K562 (cell line): ENCODE data around the gene STON2. TPM values are rescaled to one million over a fixed set of nuclear protein-coding genes. Genes with fewer than 3 reads are reported as not detected.

Experiments
- BRD9 ChIP-seq: fragments of 450-650 bp; IDR thresholded peaks from 2 replicates; pipeline ENCODE4 v1.6.1; 2018; ENCODE audit warnings: low read depth; ENCODE audit not compliant: partially characterized antibody
- BRF1 ChIP-seq: IDR thresholded peaks from 3 replicates; pipeline ENCODE4 v1.6.1; 2011; ENCODE audit warnings: borderline replicate concordance, mild to moderate bottlenecking; ENCODE audit not compliant: insufficient read length; ENCODE audit errors: extremely low read depth
- HNRNPUL1 ChIP-seq: fragments of 200-400 bp; formaldehyde crosslinking; IDR thresholded peaks from 2 replicates; pipeline ENCODE4 v1.6.1; 2017; ENCODE audit warnings: low read length
- IRF2 ChIP-seq: sonication (generic); formaldehyde crosslinking; IDR thresholded peaks from 2 replicates; pipeline ENCODE4 v1.8.1; 2022; ENCODE audit warnings: mild to moderate bottlenecking, missing genetic modification reagents
- MAX ChIP-seq: sonication (generic); formaldehyde crosslinking; IDR thresholded peaks from 2 replicates; pipeline ENCODE4 v1.9.0; 2022; ENCODE audit warnings: mild to moderate bottlenecking, missing genetic modification reagents
- MED1 ChIP-seq: sonication (generic); formaldehyde crosslinking; IDR thresholded peaks from 2 replicates; pipeline ENCODE4 v1.8.1; 2023; ENCODE audit warnings: missing genetic modification reagents, borderline replicate concordance
- MTA3 ChIP-seq: fragments of 450-650 bp; formaldehyde crosslinking; IDR thresholded peaks from 2 replicates; pipeline ENCODE4 v1.6.1; 2017; ENCODE audit warnings: mild to moderate bottlenecking, borderline replicate concordance
- RB1 ChIP-seq: fragments of 450-650 bp; IDR thresholded peaks from 2 replicates; pipeline ENCODE4 v1.6.1; 2017; ENCODE audit warnings: low read depth, mild to moderate bottlenecking
- RBM14 ChIP-seq: fragments of 200-400 bp; formaldehyde crosslinking; IDR thresholded peaks from 2 replicates; pipeline ENCODE4 v1.6.1; 2018; ENCODE audit warnings: low read depth, mild to moderate bottlenecking, low read length, moderate library complexity, borderline replicate concordance; ENCODE audit not compliant: insufficient read depth
- RREB1 ChIP-seq: fragments of 250-450 bp; sonication (Bioruptor Pico); IDR thresholded peaks from 2 replicates; pipeline ENCODE4 v1.4.0; 2020
- SMARCA5 ChIP-seq: fragments of 450-650 bp; IDR thresholded peaks from 2 replicates; pipeline ENCODE4 v1.6.1; 2016
- TGIF2 ChIP-seq: sonication (generic); formaldehyde crosslinking; IDR thresholded peaks from 2 replicates; pipeline ENCODE4 v1.8.1; 2022; ENCODE audit warnings: mild to moderate bottlenecking, missing genetic modification reagents, moderate library complexity
- XRCC4 ChIP-seq: IDR thresholded peaks from one replicate; pipeline ENCODE4 v1.6.1; 2011; ENCODE audit not compliant: insufficient read depth, insufficient read length; ENCODE audit errors: extremely low read depth
- ZBTB33 ChIP-seq: sonication (generic); formaldehyde crosslinking; IDR thresholded peaks from 2 replicates; pipeline ENCODE4 v1.8.1; 2023; ENCODE audit warnings: mild to moderate bottlenecking, missing genetic modification reagents
- ZBTB9 ChIP-seq: fragments of 450-650 bp; formaldehyde crosslinking; IDR thresholded peaks from 2 replicates; pipeline ENCODE4 v1.4.0; 2020; ENCODE audit warnings: mild to moderate bottlenecking, moderate library complexity
- polyA plus RNA-seq, 8 experiments: library from polyadenylated mRNA; depleted of rRNA in 4 of 8; stranded (reverse) in 5 of 8; unstranded in 3 of 8; fragments of >200 nt; fragmentation: Nextera tagmentation in 2 of 8; fragmentation: Illumina TruSeq in 1 of 8; extraction: Ambion mirVana in 2 of 8; extraction: Trizol in 1 of 8; gene quantifications; 2 replicates each; pipeline versions ENCODE4 v1.2.1 to v1.2.3, GENCODE V29; 2011 to 2014; ENCODE audit warnings: inconsistent platforms in 1 of 8, missing spikeins in 1 of 8
- total RNA-seq, 7 experiments: library from RNA; depleted of rRNA in 6 of 7; stranded (reverse); fragments of >200 nt in 6 of 7; fragmentation: Illumina TruSeq in 2 of 7; extraction: Trizol in 2 of 7; gene quantifications; 2 replicates each; pipeline versions ENCODE4 v1.2.1 to v1.2.3, GENCODE V29; 2011 to 2021; ENCODE audit warnings: low replicate concordance in 1 of 7

The STON2 gene
- total and polyA plus RNA-seq, 9 of the 15 experiments (the other 6 are each of a cell fraction or from before 2014, with no cell fraction given): 7.8 to 99.3 (median 53.5) TPM

- TF ChIP-seq MAX (CRISPR knock-in tag) (no peak; the same call in 1 of the 2 replicates), RB1 (no peak), RBM14 (no peak), ZBTB9 (CRISPR knock-in tag) (0 out of 2 replicates have a peak, but pooled peaks have one; percentile 32), RREB1 (CRISPR knock-in tag) (no peak), BRD9 (no peak), XRCC4 (no peak), MTA3 (peak; percentile 68; the same call in 1 of the 2 replicates), BRF1 (no peak), IRF2 (CRISPR knock-in tag) (no peak), MED1 (CRISPR knock-in tag) (no peak), HNRNPUL1 (no peak), TGIF2 (CRISPR knock-in tag) (no peak), ZBTB33 (no peak), SMARCA5 (no peak)
Observed at GRCh38 chr14:81219210-81219758, 180.8 kb downstream of the STON2 start (continued).
